IPS-20b (cell line): ENCODE results near the gene MNX1.

ENCODE experiments used
- H3K27ac ChIP-seq: one replicate; pipeline ENCODE4 v1.5.1; 2013; ENCODE audit warnings: low read length
- H3K27me3 ChIP-seq: 2 replicates; pipeline ENCODE4 v1.6.1; 2013; ENCODE audit warnings: mild to moderate bottlenecking, low read length, inconsistent platforms; ENCODE audit not compliant: insufficient read depth
- H3K36me3 ChIP-seq: 2 replicates; pipeline ENCODE4 v1.6.1; 2013; ENCODE audit warnings: low read depth, mild to moderate bottlenecking, inconsistent platforms, low read length, moderate library complexity; ENCODE audit not compliant: insufficient read depth
- H3K4me1 ChIP-seq: 2 replicates; pipeline ENCODE4 v1.6.1; 2013; ENCODE audit warnings: mild to moderate bottlenecking, control low read depth, inconsistent platforms, low read length, moderate library complexity; ENCODE audit not compliant: insufficient read depth
- H3K4me3 ChIP-seq: 2 replicates; pipeline ENCODE4 v1.5.1; 2013; ENCODE audit warnings: mild to moderate bottlenecking, low read length, inconsistent platforms
- H3K9ac ChIP-seq: 2 replicates; pipeline ENCODE4 v1.6.1; 2013; ENCODE audit warnings: low read depth, mild to moderate bottlenecking, inconsistent platforms, low read length, moderate library complexity
- H3K9me3 ChIP-seq: 2 replicates; pipeline ENCODE4 v1.6.1; 2013; ENCODE audit warnings: mild to moderate bottlenecking, low read depth, low read length, inconsistent platforms; ENCODE audit not compliant: insufficient read depth

Gene MNX1

GRCh38 chr7:156993021-156993924 lies 17.2 kb downstream of the MNX1 start:
- Histone ChIP-seq H3K9me3 (no peaks in the 10 kb centered on the region), H3K36me3 (no peaks in the 10 kb centered on the region), H3K9ac (no peak overlapping the region), H3K4me3 (no peak overlapping the region), H3K27me3 (peaks cover 48% of the 10 kb centered on the region), H3K4me1 (no peaks in the 10 kb centered on the region), H3K27ac (no peak overlapping the region)

GRCh38 chr7:156989766-156990535 lies 20.5 kb downstream of the MNX1 start:
- H3K4me1 ChIP-seq, result no peaks in the 10 kb centered on the region
- H3K9me3 ChIP-seq, result no peaks in the 10 kb centered on the region
- no peak overlapping the region for H3K27ac ChIP-seq
- no peaks in the 10 kb centered on the region for H3K36me3 ChIP-seq
- H3K4me3 ChIP-seq, result no peak overlapping the region
- peaks cover 16% of the 10 kb centered on the region for H3K27me3 ChIP-seq
- no peak overlapping the region for H3K9ac ChIP-seq

- Histone ChIP-seq H3K9me3 (no peaks in the 10 kb centered on the region), H3K4me1 (no peaks in the 10 kb centered on the region), H3K36me3 (no peaks in the 10 kb centered on the region), H3K27me3 (peaks cover 7% of the 10 kb centered on the region), H3K27ac (no peak overlapping the region), H3K9ac (no peak overlapping the region), H3K4me3 (no peak overlapping the region)
Measured at GRCh38 chr7:156988343-156989185, 21.9 kb downstream of the MNX1 start.

- no peak overlapping the region for H3K4me3 ChIP-seq
- no peaks in the 10 kb centered on the region for H3K9me3 ChIP-seq
- H3K27me3 ChIP-seq, result no peaks in the 10 kb centered on the region
- no peak overlapping the region for H3K9ac ChIP-seq
- H3K4me1 ChIP-seq, result no peaks in the 10 kb centered on the region
- no peaks in the 10 kb centered on the region for H3K36me3 ChIP-seq
- no peak overlapping the region for H3K27ac ChIP-seq
Measured at GRCh38 chr7:156986378-156986777, 24.1 kb downstream of the MNX1 start.

- Histone ChIP-seq H3K4me3 (no peak overlapping the region), H3K27me3 (no peaks in the 10 kb centered on the region), H3K9ac (no peak overlapping the region), H3K36me3 (no peaks in the 10 kb centered on the region), H3K9me3 (no peaks in the 10 kb centered on the region), H3K27ac (no peak overlapping the region), H3K4me1 (no peaks in the 10 kb centered on the region)
Measured at GRCh38 chr7:156985101-156985992, 25.1 kb downstream of the MNX1 start.

GRCh38 chr7:156984174-156984891 lies 26.1 kb downstream of the MNX1 start:
- Histone ChIP-seq H3K9me3 (no peaks in the 10 kb centered on the region), H3K27ac (no peak overlapping the region), H3K9ac (no peak overlapping the region), H3K36me3 (no peaks in the 10 kb centered on the region), H3K4me3 (no peak overlapping the region), H3K27me3 (no peaks in the 10 kb centered on the region), H3K4me1 (no peaks in the 10 kb centered on the region)

GRCh38 chr7:156979711-156980110 lies 30.8 kb downstream of the MNX1 start:
- Histone ChIP-seq H3K27me3 (no peaks in the 10 kb centered on the region), H3K4me1 (no peaks in the 10 kb centered on the region), H3K4me3 (no peak overlapping the region)

GRCh38 chr7:156979007-156979606 lies 31.4 kb downstream of the MNX1 start:
- Histone ChIP-seq H3K27ac (no peak overlapping the region), H3K27me3 (no peaks in the 10 kb centered on the region), H3K9me3 (no peaks in the 10 kb centered on the region), H3K9ac (no peak overlapping the region), H3K4me3 (no peak overlapping the region), H3K4me1 (no peaks in the 10 kb centered on the region), H3K36me3 (no peaks in the 10 kb centered on the region; the same call in 1 of the 2 replicates)

More at GRCh38 chr7:156979711-156980110, 30.8 kb downstream of the MNX1 start:
- H3K27ac ChIP-seq, result no peak overlapping the region
- no peaks in the 10 kb centered on the region for H3K9me3 ChIP-seq
- no peak overlapping the region for H3K9ac ChIP-seq
- no peaks in the 10 kb centered on the region; the same call in 1 of the 2 replicates for H3K36me3 ChIP-seq

- Histone ChIP-seq H3K9me3 (no peaks in the 10 kb centered on the region), H3K27me3 (no peaks in the 10 kb centered on the region), H3K36me3 (peaks cover 16% of the 10 kb centered on the region), H3K4me1 (no peaks in the 10 kb centered on the region), H3K4me3 (no peak overlapping the region), H3K27ac (no peak overlapping the region), H3K9ac (no peak overlapping the region)
Measured at GRCh38 chr7:156975620-156976019, 34.8 kb downstream of the MNX1 start.

- peaks cover 68% of the 10 kb centered on the region for H3K36me3 ChIP-seq
- no peaks in the 10 kb centered on the region for H3K9me3 ChIP-seq
- H3K4me1 ChIP-seq, result no peaks in the 10 kb centered on the region
- no peak overlapping the region for H3K9ac ChIP-seq
- no peaks in the 10 kb centered on the region for H3K27me3 ChIP-seq
- no peak overlapping the region for H3K27ac ChIP-seq
- no peak overlapping the region for H3K4me3 ChIP-seq
Measured at GRCh38 chr7:156969972-156970420, 40.5 kb downstream of the MNX1 start.
